Measurements from ENCODE around the gene DUSP11. TPM values are rescaled to one million over a fixed set of nuclear protein-coding genes. Genes with fewer than 3 reads are reported as not detected.

Gene DUSP11
- total and polyA plus RNA-seq, 2 of the 13 experiments (the other 11 are each of a cell fraction or from before 2014, with no cell fraction given), result 30.5 to 36.2 TPM

DNA sequence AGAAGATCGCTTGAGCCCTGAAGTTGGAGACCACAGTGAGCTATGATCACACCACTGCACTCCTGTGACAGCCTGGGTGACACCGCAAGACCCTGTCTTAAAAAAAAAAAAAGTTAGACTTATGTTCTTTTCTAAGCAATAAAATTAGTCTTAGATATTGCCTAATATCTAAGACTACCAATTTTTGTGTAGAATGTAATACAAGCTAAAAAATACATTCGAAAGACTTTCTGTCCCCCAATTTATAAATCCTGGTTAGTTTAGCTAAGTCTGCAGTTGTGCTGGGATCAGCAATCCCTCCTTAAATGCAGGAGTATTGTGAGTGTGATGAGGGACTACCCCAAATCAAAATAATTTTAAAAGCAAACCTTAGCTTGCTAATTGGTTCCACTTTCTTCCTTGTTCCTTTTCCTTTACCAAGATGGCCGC, 48.5 kb upstream of the DUSP11 start (continued):
- TF ChIP-seq ZNF747 (CRISPR knock-in tag; IDR thresholded peaks at IDR 0.05; ENCODE audit: borderline replicate concordance) (no peak), ZNF382 (CRISPR knock-in tag; IDR thresholded peaks at IDR 0.05; ENCODE audit: borderline replicate concordance) (no peak)
- TF ChIP-seq, protein P1, sequence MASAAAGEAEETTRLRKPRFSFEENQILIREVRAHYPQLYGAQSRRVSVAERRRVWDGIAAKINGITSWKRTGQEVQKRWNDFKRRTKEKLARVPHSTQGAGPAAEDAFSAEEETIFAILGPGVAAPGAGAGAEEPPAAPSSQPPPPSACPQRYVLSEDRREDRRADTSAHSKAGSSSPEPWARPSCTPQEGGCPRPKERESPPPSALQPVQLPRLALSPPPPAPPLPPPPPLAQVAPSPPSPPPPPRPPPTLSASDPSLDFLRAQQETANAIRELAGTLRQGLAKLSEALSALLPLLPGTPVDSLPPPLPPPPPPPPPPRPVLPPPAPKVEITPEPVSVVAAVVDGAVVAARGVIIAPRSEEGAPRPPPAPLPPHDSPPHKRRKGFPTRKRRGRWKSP (CRISPR knock-in tag; IDR thresholded peaks at IDR 0.05), result 0 out of 2 replicates have a peak, but pooled peaks have one; percentile 18

DNA sequence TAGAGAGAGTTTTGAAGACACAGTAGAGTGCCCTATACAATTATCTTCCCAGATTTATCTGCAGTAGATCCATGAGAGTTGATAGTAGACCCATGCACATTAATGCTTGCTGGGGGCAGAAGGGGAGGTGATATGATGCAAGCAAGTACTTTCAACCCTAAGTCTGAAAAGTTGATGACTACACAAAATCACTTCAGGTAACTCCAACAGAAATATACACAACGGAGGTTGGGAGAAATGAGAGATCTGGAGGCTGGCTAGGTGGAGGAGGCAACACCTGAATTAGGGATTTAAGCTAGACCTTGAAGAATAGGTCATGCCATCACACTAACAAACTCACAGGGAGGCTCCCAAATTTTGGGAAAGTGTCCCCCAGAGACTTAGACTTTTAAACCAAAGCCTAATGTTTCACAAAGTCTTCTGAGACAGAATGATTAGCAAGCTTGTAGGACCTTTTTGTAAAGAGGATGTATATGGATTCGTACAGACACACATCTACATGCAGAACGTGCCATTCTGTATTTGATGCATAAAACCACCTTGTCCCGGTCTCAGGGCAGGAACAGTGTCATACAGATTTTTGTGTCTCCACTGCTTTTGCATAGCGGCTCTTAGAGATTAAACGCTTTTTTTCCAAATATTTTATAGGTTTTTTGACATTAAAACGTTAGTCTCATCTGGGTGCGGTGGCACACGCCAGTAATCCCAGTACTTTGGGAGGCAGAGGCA, 47.9 kb upstream of the DUSP11 start:
- no peaks in the 10 kb centered on the region; a peak in 1 of 5 replicates for H3K27me3 ChIP-seq (ENCODE audit: control insufficient read depth in 1 of 2, insufficient read depth in 2 of 2, low read length in 2 of 2)
- peaks cover 37% of the 10 kb centered on the region for H3K4me1 ChIP-seq (ENCODE audit: insufficient read depth, low read length)
- ChIA-PET CTCF (ENCODE audit: low intra/inter-chr PET ratio, low total read pairs) (interaction anchor here (1.5 kb wide), 1 partner anchor 320 kb away, joined by 5 read pairs; the partner anchor contains the start of gene BOLA3), POLR2A (interaction anchor here (0.5 to 1.6 kb wide), 26 partner anchors 11 to 564 kb away, joined by 3 to 59 read pairs (median 5); partner anchors contain the start of genes ACTG2, BOLA3, C2orf78 and DGUOK)
- no peaks in the 10 kb centered on the region for H3K9me3 ChIP-seq (ENCODE audit: low read length)
- ATAC-seq, result no peak
- no peak for DNase-seq (ENCODE audit: low spot score)
- H2AFZ ChIP-seq (ENCODE audit: low read length), result peak overlapping the region; percentile 100
- H3K79me2 ChIP-seq (ENCODE audit: insufficient read depth, low read length), result peaks cover 21% of the 10 kb centered on the region
- BruUV-seq (replicated peaks), result no TSS peak
- H4K20me1 ChIP-seq (ENCODE audit: insufficient read depth, low read length), result no peaks in the 10 kb centered on the region
- H3K36me3 ChIP-seq (replicated peaks in 1 of 2; ENCODE audit: control insufficient read depth in 1 of 2, insufficient read depth in 2 of 2, low read length in 2 of 2), result peaks cover 1 to 15% of the 10 kb centered on the region in 2 experiments
- intact Hi-C loops (cut with micrococcal nuclease; ENCODE audit: unreplicated experiment) (loop anchor here (2.0 kb wide), 1 partner anchor 99 kb away; the partner anchor contains the start of gene DGUOK), in situ Hi-C loops (cut with HindIII; ENCODE audit: extremely low pct_ligation_motif_present, low pct_unique_long_range_greater_than_20kb) (loop anchor here (25.0 kb wide), 1 partner anchor 309 kb away; the partner anchor contains the start of gene BOLA3)
- H3K27ac ChIP-seq (ENCODE audit: extremely low read length, insufficient read depth, low read length), result no peak overlapping the region
- no peak for FAIRE-seq
- peak; percentile 64 to 66 for TF ChIP-seq MAFK (conservative IDR thresholded peaks at IDR 0.05 in 1 of 2, IDR thresholded peaks at IDR 0.05 in 1 of 2; ENCODE audit: low read length in 2 of 2)
- TF ChIP-seq SNAI1 (CRISPR knock-in tag; IDR thresholded peaks at IDR 0.05; ENCODE audit: borderline replicate concordance), result 0 out of 2 replicates have a peak, but pooled peaks have one; percentile 3
- TF ChIP-seq MAFF (IDR thresholded peaks at IDR 0.05; ENCODE audit: low read depth, low read length), result peak; percentile 64; the same call in 1 of the 2 replicates
- TF ChIP-seq, protein P2, sequence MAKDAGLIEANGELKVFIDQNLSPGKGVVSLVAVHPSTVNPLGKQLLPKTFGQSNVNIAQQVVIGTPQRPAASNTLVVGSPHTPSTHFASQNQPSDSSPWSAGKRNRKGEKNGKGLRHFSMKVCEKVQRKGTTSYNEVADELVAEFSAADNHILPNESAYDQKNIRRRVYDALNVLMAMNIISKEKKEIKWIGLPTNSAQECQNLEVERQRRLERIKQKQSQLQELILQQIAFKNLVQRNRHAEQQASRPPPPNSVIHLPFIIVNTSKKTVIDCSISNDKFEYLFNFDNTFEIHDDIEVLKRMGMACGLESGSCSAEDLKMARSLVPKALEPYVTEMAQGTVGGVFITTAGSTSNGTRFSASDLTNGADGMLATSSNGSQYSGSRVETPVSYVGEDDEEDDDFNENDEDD (CRISPR knock-in tag; IDR thresholded peaks at IDR 0.05; ENCODE audit: borderline replicate concordance), result no peak
- peak overlapping the region; percentile 66 to 95 (median 85) for H3K4me3 ChIP-seq (replicated peaks in 1 of 3; ENCODE audit: insufficient read depth in 1 of 3, low read depth in 2 of 3, low read length in 3 of 3)
- WGBS (ENCODE audit: low lambda C conversion rate), result 85% methylated on average over 9 of the region's 9 CpGs
- H3K4me2 ChIP-seq (ENCODE audit: low read depth, low read length), result peak overlapping the region; percentile 73
- H3K9ac ChIP-seq (ENCODE audit: insufficient read depth, low read depth, low read length), result no peak overlapping the region
